Measurements from ENCODE around the gene CASZ1. TPM values are rescaled to one million over a fixed set of nuclear protein-coding genes. Genes with fewer than 3 reads are reported as not detected.

CASZ1 gene
- polyA plus RNA-seq, 2 of the 4 experiments (the other 2 are of a cell fraction) = 0.52 to 1.2 TPM

GRCh38 chr1:10635085-10635896 is 161.2 kb downstream of the CASZ1 start:
- H3K4me1 ChIP-seq = no peaks in the 10 kb centered on the region; the same call in 2 of the 3 replicates
- peak overlapping the region in 1 of 2 experiments; percentile 39; a peak in 1 of 6 replicates for H3K27ac ChIP-seq
- ATAC-seq (peak in 1 of 2 experiments; percentile 32; a peak in 2 of 6 replicates), DNase-seq (ENCODE audit: low read depth in 1 of 2, low spot score in 1 of 2) (no peak), FAIRE-seq (no peak)
- no peak overlapping the region for H3K4me2 ChIP-seq
- ChIA-PET CTCF (interaction anchor here (1.0 to 1.2 kb wide), 2 partner anchors 17 to 232 kb away, joined by 3 read pairs; no protein-coding TSS in a partner anchor), POLR2A (no interaction called here)
- H3K9me3 ChIP-seq = no peaks in the 10 kb centered on the region
- WGBS (ENCODE audit: missing lambda C conversion rate) = 69% methylated on average over 18 of the region's 23 CpGs
- no peak for TF ChIP-seq HDAC2 (IDR thresholded peaks at IDR 0.05)
- H3K4me3 ChIP-seq = no peak overlapping the region

GRCh38 chr1:10634428-10635084 is 161.9 kb downstream of the CASZ1 start:
- Histone ChIP-seq H3K4me3 (no peak overlapping the region), H3K27ac (peak overlapping the region in 1 of 2 experiments; percentile 39; a peak in 1 of 6 replicates), H3K9me3 (no peaks in the 10 kb centered on the region), H3K4me1 (no peaks in the 10 kb centered on the region; the same call in 2 of the 3 replicates), H3K4me2 (no peak overlapping the region)
- FAIRE-seq (no peak), ATAC-seq (peak in 1 of 2 experiments; percentile 24; a peak in 2 of 6 replicates), DNase-seq (ENCODE audit: low read depth in 1 of 2, low spot score in 1 of 2) (no peak)
- CTCF ChIA-PET = interaction anchor here (1.0 to 1.2 kb wide), 3 partner anchors 17 to 233 kb away, joined by 3 read pairs; no protein-coding TSS in a partner anchor
- TF ChIP-seq KDM1A (IDR thresholded peaks at IDR 0.05; ENCODE audit: low read depth) (no peak), RARB (CRISPR knock-in tag; IDR thresholded peaks at IDR 0.05) (no peak), FOXS1 (CRISPR knock-in tag; IDR thresholded peaks at IDR 0.05) (no peak), ZFP36 (IDR thresholded peaks at IDR 0.05; ENCODE audit: borderline replicate concordance, partially characterized antibody) (no peak), NFE2L2 (conservative IDR thresholded peaks at IDR 0.05; ENCODE audit: low read length) (no peak), RCOR1 (IDR thresholded peaks at IDR 0.05; ENCODE audit: low read depth, low read length) (no peak), HES2 (IDR thresholded peaks at IDR 0.05) (no peak), ZSCAN20 (CRISPR knock-in tag; IDR thresholded peaks at IDR 0.05) (no peak), SMC3 (IDR thresholded peaks at IDR 0.05) (no peak), CHD2 (IDR thresholded peaks at IDR 0.05; ENCODE audit: low read length, partially characterized antibody) (no peak)
- POLR2A ChIA-PET = no interaction called here
- WGBS (ENCODE audit: missing lambda C conversion rate) = 83% methylated on average over 8 of the region's 23 CpGs

GRCh38 chr1:10634075-10634427 is 162.4 kb downstream of the CASZ1 start:
- H3K27ac ChIP-seq = no peak overlapping the region
- ChIA-PET CTCF (interaction anchor here (1.0 to 1.2 kb wide), 3 partner anchors 18 to 233 kb away, joined by 3 read pairs; no protein-coding TSS in a partner anchor), POLR2A (no interaction called here)
- TF ChIP-seq REST (IDR thresholded peaks at IDR 0.05) (no peak), HOXB13 (CRISPR knock-in tag; IDR thresholded peaks at IDR 0.05; ENCODE audit: low read depth) (no peak), GATA3 (IDR thresholded peaks at IDR 0.05; ENCODE audit: borderline replicate concordance) (no peak), RFX5 (IDR thresholded peaks at IDR 0.05) (no peak), ESRRA (IDR thresholded peaks at IDR 0.05; ENCODE audit: borderline replicate concordance, low read length) (no peak), PBX3 (IDR thresholded peaks at IDR 0.05) (no peak), HMGXB4 (CRISPR knock-in tag; IDR thresholded peaks at IDR 0.05; ENCODE audit: borderline replicate concordance) (no peak), NFE2L2 (conservative IDR thresholded peaks at IDR 0.05; ENCODE audit: low read length) (no peak), MYC (IDR thresholded peaks at IDR 0.05; ENCODE audit: borderline replicate concordance, low read length) (no peak), E2F6 (IDR thresholded peaks at IDR 0.05; ENCODE audit: borderline replicate concordance, low read depth) (no peak), FOXS1 (CRISPR knock-in tag; IDR thresholded peaks at IDR 0.05) (no peak), NPAS2 (CRISPR knock-in tag; IDR thresholded peaks at IDR 0.05; ENCODE audit: borderline replicate concordance) (no peak), CBX2 (IDR thresholded peaks at IDR 0.05; ENCODE audit: borderline replicate concordance, low read depth) (no peak), RAD21 (conservative IDR thresholded peaks at IDR 0.05 in 1 of 2, IDR thresholded peaks at IDR 0.05 in 1 of 2) (no peak)
- no peaks in the 10 kb centered on the region; the same call in 2 of the 3 replicates for H3K4me1 ChIP-seq
- ATAC-seq = peak in 1 of 2 experiments; percentile 10; a peak in 1 of 6 replicates
- no peak for FAIRE-seq
- H3K9me3 ChIP-seq = no peaks in the 10 kb centered on the region
- DNase-seq (ENCODE audit: low read depth in 1 of 2, low spot score in 1 of 2) = no peak
- no peak overlapping the region for H3K4me2 ChIP-seq
- WGBS (ENCODE audit: missing lambda C conversion rate) = no CpG with 5 or more reads among the region's 8 CpGs
- no peak overlapping the region for H3K4me3 ChIP-seq
